HepG2 (cell line): ENCODE measurements around the gene CLIP2. TPM values are rescaled to one million over a fixed set of nuclear protein-coding genes. Genes with fewer than 3 reads are reported as not detected.

Experiments used
- FOXA1 ChIP-seq, 2 experiments: fragments of 450-650 bp in 1 of 2; sonication (generic) in 1 of 2; formaldehyde crosslinking in 1 of 2; IDR thresholded peaks; 2 replicates each; pipeline versions ENCODE4 v1.4.0 to v1.6.1; 2016 to 2020; ENCODE audit warnings: missing genetic modification reagents in 1 of 2
- FOXP1 ChIP-seq, 2 experiments: fragments of 450-650 bp in 1 of 2; IDR thresholded peaks; 2 replicates each; pipeline ENCODE4 v1.6.1; 2017 to 2018; ENCODE audit warnings: antibody characterized with exemption in 1 of 2
- HDAC2 ChIP-seq: sonication (generic); formaldehyde crosslinking; IDR thresholded peaks from 2 replicates; pipeline ENCODE4 v1.4.0; 2020; ENCODE audit warnings: missing genetic modification reagents
- MAX ChIP-seq: IDR thresholded peaks from 2 replicates; pipeline ENCODE4 v1.6.1; 2012; ENCODE audit warnings: inconsistent platforms
- NR2F6 ChIP-seq, 2 experiments: IDR thresholded peaks; 2 replicates each; pipeline ENCODE4 v1.6.1; 2016; ENCODE audit warnings: antibody characterized with exemption in 1 of 2, mild to moderate bottlenecking in 1 of 2
- REL ChIP-seq: sonication (generic); formaldehyde crosslinking; conservative IDR thresholded peaks from 2 replicates; pipeline ENCODE4 v1.8.0; 2022; ENCODE audit warnings: mild to moderate bottlenecking, missing genetic modification reagents, moderate library complexity
- SNRNP70 ChIP-seq: fragments of 200-400 bp; formaldehyde crosslinking; IDR thresholded peaks from 2 replicates; pipeline ENCODE4 v1.6.1; 2017; ENCODE audit warnings: mild to moderate bottlenecking, low read depth, low read length, moderate library complexity
- STAG1 ChIP-seq: sonication (generic); formaldehyde crosslinking; IDR thresholded peaks from 2 replicates; pipeline ENCODE4 v1.4.0; 2020; ENCODE audit warnings: missing genetic modification reagents
- ZFP91 ChIP-seq: sonication (generic); formaldehyde crosslinking; IDR thresholded peaks from 2 replicates; pipeline ENCODE4 v1.9.0; 2022; ENCODE audit warnings: missing genetic modification reagents, mild to moderate bottlenecking, borderline replicate concordance
- ZNF142 ChIP-seq: sonication (generic); formaldehyde crosslinking; IDR thresholded peaks from 2 replicates; pipeline ENCODE4 v1.4.0; 2020; ENCODE audit warnings: missing genetic modification reagents
- ZNF362 ChIP-seq: sonication (generic); formaldehyde crosslinking; IDR thresholded peaks from 2 replicates; pipeline ENCODE4 v1.4.0; 2020; ENCODE audit warnings: missing genetic modification reagents, mild to moderate bottlenecking, borderline replicate concordance
- ZNF574 ChIP-seq: sonication (generic); formaldehyde crosslinking; IDR thresholded peaks from 2 replicates; pipeline ENCODE4 v1.4.0; 2020; ENCODE audit warnings: missing genetic modification reagents
- ZNF607 ChIP-seq: sonication (generic); formaldehyde crosslinking; IDR thresholded peaks from 2 replicates; pipeline ENCODE4 v1.5.1; 2020; ENCODE audit warnings: missing genetic modification reagents, mild to moderate bottlenecking, borderline replicate concordance
- ZNF615 ChIP-seq: sonication (generic); formaldehyde crosslinking; IDR thresholded peaks from 2 replicates; pipeline ENCODE4 v1.5.0; 2020; ENCODE audit warnings: mild to moderate bottlenecking, missing genetic modification reagents, borderline replicate concordance
- ZNF629 ChIP-seq: sonication (generic); formaldehyde crosslinking; conservative IDR thresholded peaks from 2 replicates; pipeline ENCODE4 v1.5.0; 2020; ENCODE audit warnings: missing genetic modification reagents
- ZNF777 ChIP-seq: sonication (generic); formaldehyde crosslinking; IDR thresholded peaks from 2 replicates; pipeline ENCODE4 v1.4.0; 2020; ENCODE audit warnings: missing genetic modification reagents
- polyA plus RNA-seq, 8 experiments: library from polyadenylated mRNA; depleted of rRNA in 3 of 8; stranded (reverse) in 7 of 8; unstranded in 1 of 8; fragments of >200 nt; fragmentation: Illumina TruSeq in 4 of 8; extraction: Trizol in 4 of 8; gene quantifications; 2 replicates each; pipeline versions ENCODE4 v1.2.1 to v1.2.3, GENCODE V29; 2011 to 2016; ENCODE audit warnings: low read depth in 4 of 8, missing spikeins in 1 of 8, mixed read lengths in 1 of 8; ENCODE audit not compliant: insufficient read depth in 1 of 8
- total RNA-seq, 5 experiments: library from RNA; depleted of rRNA; stranded (reverse); fragments of >200 nt; fragmentation: Illumina TruSeq; extraction: Trizol; gene quantifications; 2 replicates each; pipeline ENCODE4 v1.2.3, GENCODE V29; 2016; ENCODE audit warnings: low read depth in 1 of 5

Gene CLIP2
- total and polyA plus RNA-seq, 2 of the 13 experiments (the other 11 are each of a cell fraction or from before 2014, with no cell fraction given), result 6.5 to 17.4 TPM

- no peak; the same call in 1 of the 2 replicates for TF ChIP-seq ZNF574 (CRISPR knock-in tag)
- TF ChIP-seq ZNF777 (CRISPR knock-in tag), result 0 out of 2 replicates have a peak, but pooled peaks have one; percentile 27
- peak; percentile 35; the same call in 1 of the 2 replicates for TF ChIP-seq HDAC2 (CRISPR knock-in tag)
- TF ChIP-seq ZNF607 (CRISPR knock-in tag), result 0 out of 2 replicates have a peak, but pooled peaks have one; percentile 24
- peak; percentile 35; the same call in 1 of the 2 replicates for TF ChIP-seq ZFP91 (CRISPR knock-in tag)
- TF ChIP-seq ZNF362 (CRISPR knock-in tag), result no peak
- TF ChIP-seq FOXP1 (IDR thresholded peaks at IDR 0.05), result no peak
- no peak for TF ChIP-seq FOXP1 (CRISPR knock-in tag; IDR thresholded peaks at IDR 0.05)
- no peak for TF ChIP-seq ZNF615 (CRISPR knock-in tag)
- TF ChIP-seq ZNF142 (CRISPR knock-in tag), result peak; percentile 84
- 0 out of 2 replicates have a peak, but pooled peaks have one; percentile 26 for TF ChIP-seq MAX
- no peak for TF ChIP-seq FOXA1 (IDR thresholded peaks at IDR 0.05)
- no peak for TF ChIP-seq FOXA1 (CRISPR knock-in tag; IDR thresholded peaks at IDR 0.05)
- no peak for TF ChIP-seq SNRNP70
- TF ChIP-seq NR2F6 (IDR thresholded peaks at IDR 0.05), result peak; percentile 27; the same call in 1 of the 2 replicates
- no peak for TF ChIP-seq NR2F6 (CRISPR knock-in tag; IDR thresholded peaks at IDR 0.05)
- peak; percentile 50 for TF ChIP-seq ZNF629
- TF ChIP-seq REL (CRISPR knock-in tag), result no peak
- TF ChIP-seq STAG1 (CRISPR knock-in tag), result 0 out of 2 replicates have a peak, but pooled peaks have one; percentile 3
Observed at GRCh38 chr7:74263399-74264120, 25.6 kb upstream of the CLIP2 start (continued).
